ENCODE measurements around the gene VEPH1. TPM values are rescaled to one million over a fixed set of nuclear protein-coding genes. Genes with fewer than 3 reads are reported as not detected.

Gene VEPH1
- total RNA-seq, 1 experiment from 2014 or later, result 2.4 TPM

- ChIA-PET CTCF (interaction anchor here (0.6 to 3.0 kb wide), 3 partner anchors 44 to 266 kb away, joined by 3 to 13 read pairs (median 3); no protein-coding TSS in a partner anchor), POLR2A (no interaction called here)
- Mint-ChIP-seq H3K27ac (ENCODE audit: low read depth, unreplicated experiment) (no peak overlapping the region), H3K4me1 (ENCODE audit: insufficient read depth, unreplicated experiment) (no peaks in the 10 kb centered on the region), H3K27me3 (ENCODE audit: insufficient read depth, unreplicated experiment) (no peaks in the 10 kb centered on the region), H3K9me3 (ENCODE audit: unreplicated experiment) (no peaks in the 10 kb centered on the region), H3K4me3 (ENCODE audit: unreplicated experiment) (no peak overlapping the region), H3K36me3 (ENCODE audit: insufficient read depth, unreplicated experiment) (no peaks in the 10 kb centered on the region)
- no peak for TF ChIP-seq CTCF (IDR thresholded peaks at IDR 0.05; ENCODE audit: unreplicated experiment)
- intact Hi-C loops (cut with micrococcal nuclease), result no loop called here
- DNase-seq (ENCODE audit: unreplicated experiment), result no peak
- no TSS peak for BruUV-seq (replicated peaks)
Measured at GRCh38 chr3:157453824-157454223, 49.4 kb downstream of the VEPH1 start.

GRCh38 chr3:157452097-157452496 lies 51.1 kb downstream of the VEPH1 start:
- H3K9me3 Mint-ChIP-seq (ENCODE audit: unreplicated experiment), result no peaks in the 10 kb centered on the region
- DNase-seq (ENCODE audit: unreplicated experiment), result no peak
- no peak overlapping the region for H3K4me3 Mint-ChIP-seq (ENCODE audit: unreplicated experiment)
- intact Hi-C loops (cut with micrococcal nuclease), result no loop called here
- no TSS peak for BruUV-seq (replicated peaks)
- no peaks in the 10 kb centered on the region for H3K4me1 Mint-ChIP-seq (ENCODE audit: insufficient read depth, unreplicated experiment)
- CTCF ChIA-PET, result interaction anchor here (1.1 to 3.0 kb wide), 3 partner anchors 39 to 250 kb away, joined by 3 to 13 read pairs (median 5); no protein-coding TSS in a partner anchor
- H3K36me3 Mint-ChIP-seq (ENCODE audit: insufficient read depth, unreplicated experiment), result no peaks in the 10 kb centered on the region
- H3K27ac Mint-ChIP-seq (ENCODE audit: low read depth, unreplicated experiment), result no peak overlapping the region
- TF ChIP-seq CTCF (IDR thresholded peaks at IDR 0.05; ENCODE audit: unreplicated experiment), result no peak
- POLR2A ChIA-PET, result no interaction called here
- no peaks in the 10 kb centered on the region for H3K27me3 Mint-ChIP-seq (ENCODE audit: insufficient read depth, unreplicated experiment)

GRCh38 chr3:157447026-157447694 lies 56.1 kb downstream of the VEPH1 start:
- no peaks in the 10 kb centered on the region for H3K9me3 Mint-ChIP-seq (ENCODE audit: unreplicated experiment)
- H3K27me3 Mint-ChIP-seq (ENCODE audit: insufficient read depth, unreplicated experiment), result no peaks in the 10 kb centered on the region
- H3K4me1 Mint-ChIP-seq (ENCODE audit: insufficient read depth, unreplicated experiment), result peaks cover 17% of the 10 kb centered on the region
- H3K4me3 Mint-ChIP-seq (ENCODE audit: unreplicated experiment), result no peak overlapping the region
- intact Hi-C loops (cut with micrococcal nuclease), result loop anchor here (1.0 to 5.0 kb wide), 3 partner anchors 46 to 290 kb away; no protein-coding TSS in a partner anchor
- DNase-seq (ENCODE audit: unreplicated experiment), result peak; percentile 53
- H3K27ac Mint-ChIP-seq (ENCODE audit: low read depth, unreplicated experiment), result no peak overlapping the region
- BruUV-seq (replicated peaks), result no TSS peak
- ChIA-PET POLR2A (interaction anchor here (0.6 to 1.8 kb wide), 6 partner anchors 9 to 272 kb away, joined by 3 to 6 read pairs (median 4); no protein-coding TSS in a partner anchor), CTCF (interaction anchor here (0.6 to 7.1 kb wide), 8 partner anchors 10 to 1504 kb away, joined by 3 to 88 read pairs (median 5); partner anchors contain the start of gene PTX3)
- peak; percentile 65 for TF ChIP-seq CTCF (IDR thresholded peaks at IDR 0.05; ENCODE audit: unreplicated experiment)
- H3K36me3 Mint-ChIP-seq (ENCODE audit: insufficient read depth, unreplicated experiment), result peaks cover 5% of the 10 kb centered on the region

- CTCF ChIA-PET, result interaction anchor here (0.8 to 7.1 kb wide), 7 partner anchors 10 to 241 kb away, joined by 3 to 88 read pairs (median 4); partner anchors contain the start of gene PTX3
- no peak overlapping the region for H3K4me3 Mint-ChIP-seq (ENCODE audit: unreplicated experiment)
- H3K27me3 Mint-ChIP-seq (ENCODE audit: insufficient read depth, unreplicated experiment), result no peaks in the 10 kb centered on the region
- no peak for TF ChIP-seq CTCF (IDR thresholded peaks at IDR 0.05; ENCODE audit: unreplicated experiment)
- H3K9me3 Mint-ChIP-seq (ENCODE audit: unreplicated experiment), result no peaks in the 10 kb centered on the region
- intact Hi-C loops (cut with micrococcal nuclease), result loop anchor here (5.0 kb wide), 1 partner anchor 289 kb away; no protein-coding TSS in a partner anchor
- no peak overlapping the region for H3K27ac Mint-ChIP-seq (ENCODE audit: low read depth, unreplicated experiment)
- POLR2A ChIA-PET, result interaction anchor here (1.0 to 1.8 kb wide), 5 partner anchors 12 to 271 kb away, joined by 3 to 6 read pairs (median 4); no protein-coding TSS in a partner anchor
- peaks cover 17% of the 10 kb centered on the region for H3K4me1 Mint-ChIP-seq (ENCODE audit: insufficient read depth, unreplicated experiment)
- BruUV-seq (replicated peaks), result no TSS peak
- DNase-seq (ENCODE audit: unreplicated experiment), result peak; percentile 79
- H3K36me3 Mint-ChIP-seq (ENCODE audit: insufficient read depth, unreplicated experiment), result peaks cover 15% of the 10 kb centered on the region
Measured at GRCh38 chr3:157445857-157446256, 57.4 kb downstream of the VEPH1 start.
